ENCODE measurements around the gene ING1.
"Not testable (repeated sequence)": the region's sequence is repeated elsewhere in the genome, so short reads cannot be mapped to it uniquely, and the experiment has no call there.

Gene ING1

GRCh38 chr13:110683921-110684320, 29.6 kb upstream of the ING1 start:
- TF ChIP-seq YY1 (IDR thresholded peaks at IDR 0.05; ENCODE audit: insufficient read depth, insufficient read length) (no peak), SUZ12 (IDR thresholded peaks at IDR 0.05; ENCODE audit: extremely low read depth, insufficient read depth, insufficient read length) (no peak), ZNF274 (IDR thresholded peaks at IDR 0.05; ENCODE audit: low read depth, low read length) (no peak)
- no peaks in the 10 kb centered on the region for H3K27me3 ChIP-seq (ENCODE audit: insufficient read depth, insufficient read length)
- peaks cover 67% of the 10 kb centered on the region for H3K36me3 ChIP-seq (ENCODE audit: insufficient read depth, insufficient read length, low read length)
- no peak overlapping the region for H3K9ac ChIP-seq (ENCODE audit: insufficient read length, low read depth)
- no peaks in the 10 kb centered on the region for H3K4me1 ChIP-seq (ENCODE audit: insufficient read depth, insufficient read length)
- DNase-seq (ENCODE audit: low read depth, low spot score) = no peak
- H3K9me3 ChIP-seq (ENCODE audit: insufficient read depth, low read length) = no peaks in the 10 kb centered on the region
- no peak overlapping the region for H3K4me3 ChIP-seq (ENCODE audit: insufficient read length, low read depth)

GRCh38 chr13:110684388-110685056, 29.0 kb upstream of the ING1 start:
- Histone ChIP-seq H3K4me1 (ENCODE audit: insufficient read depth, insufficient read length) (no peaks in the 10 kb centered on the region), H3K27me3 (ENCODE audit: insufficient read depth, insufficient read length) (no peaks in the 10 kb centered on the region), H3K9me3 (ENCODE audit: insufficient read depth, low read length) (no peaks in the 10 kb centered on the region), H3K9ac (ENCODE audit: insufficient read length, low read depth) (no peak overlapping the region), H3K36me3 (ENCODE audit: insufficient read depth, insufficient read length, low read length) (peaks cover 68% of the 10 kb centered on the region), H3K4me3 (ENCODE audit: insufficient read length, low read depth) (no peak overlapping the region)
- TF ChIP-seq ZNF274 (IDR thresholded peaks at IDR 0.05; ENCODE audit: low read depth, low read length) = no peak
- TF ChIP-seq SUZ12 (IDR thresholded peaks at IDR 0.05; ENCODE audit: extremely low read depth, insufficient read depth, insufficient read length) = no peak
- no peak for TF ChIP-seq YY1 (IDR thresholded peaks at IDR 0.05; ENCODE audit: insufficient read depth, insufficient read length)
- DNase-seq (ENCODE audit: low read depth, low spot score) = no peak

- H3K9me3 ChIP-seq (ENCODE audit: insufficient read depth, low read length) = no peaks in the 10 kb centered on the region
- peaks cover 67% of the 10 kb centered on the region for H3K36me3 ChIP-seq (ENCODE audit: insufficient read depth, insufficient read length, low read length)
- H3K4me1 ChIP-seq (ENCODE audit: insufficient read depth, insufficient read length) = no peaks in the 10 kb centered on the region
- H3K9ac ChIP-seq (ENCODE audit: insufficient read length, low read depth) = no peak overlapping the region
- no peak for TF ChIP-seq SUZ12 (IDR thresholded peaks at IDR 0.05; ENCODE audit: extremely low read depth, insufficient read depth, insufficient read length)
- no peak for TF ChIP-seq ZNF274 (IDR thresholded peaks at IDR 0.05; ENCODE audit: low read depth, low read length)
- TF ChIP-seq YY1 (IDR thresholded peaks at IDR 0.05; ENCODE audit: insufficient read depth, insufficient read length) = no peak
- no peak overlapping the region for H3K4me3 ChIP-seq (ENCODE audit: insufficient read length, low read depth)
- no peaks in the 10 kb centered on the region for H3K27me3 ChIP-seq (ENCODE audit: insufficient read depth, insufficient read length)
- DNase-seq (ENCODE audit: low read depth, low spot score) = no peak
Measured at GRCh38 chr13:110685305-110686020, 28.0 kb upstream of the ING1 start.

GRCh38 chr13:110687736-110688135, 25.8 kb upstream of the ING1 start:
- Histone ChIP-seq H3K9me3 (ENCODE audit: insufficient read depth, low read length) (no peaks in the 10 kb centered on the region), H3K27me3 (ENCODE audit: insufficient read depth, insufficient read length) (no peaks in the 10 kb centered on the region), H3K36me3 (ENCODE audit: insufficient read depth, insufficient read length, low read length) (peaks cover 50% of the 10 kb centered on the region), H3K9ac (ENCODE audit: insufficient read length, low read depth) (no peak overlapping the region), H3K4me3 (ENCODE audit: insufficient read length, low read depth) (no peak overlapping the region), H3K4me1 (ENCODE audit: insufficient read depth, insufficient read length) (no peaks in the 10 kb centered on the region)
- DNase-seq (ENCODE audit: low read depth, low spot score) = no peak
- TF ChIP-seq YY1 (IDR thresholded peaks at IDR 0.05; ENCODE audit: insufficient read depth, insufficient read length) (no peak), ZNF274 (IDR thresholded peaks at IDR 0.05; ENCODE audit: low read depth, low read length) (no peak), SUZ12 (IDR thresholded peaks at IDR 0.05; ENCODE audit: extremely low read depth, insufficient read depth, insufficient read length) (no peak)

GRCh38 chr13:110689041-110689440, 24.5 kb upstream of the ING1 start:
- no peak for DNase-seq (ENCODE audit: low read depth, low spot score)
- H3K36me3 ChIP-seq (ENCODE audit: insufficient read depth, insufficient read length, low read length) = peaks cover 47% of the 10 kb centered on the region
- TF ChIP-seq SUZ12 (IDR thresholded peaks at IDR 0.05; ENCODE audit: extremely low read depth, insufficient read depth, insufficient read length) = no peak
- TF ChIP-seq ZNF274 (IDR thresholded peaks at IDR 0.05; ENCODE audit: low read depth, low read length) = no peak
- TF ChIP-seq YY1 (IDR thresholded peaks at IDR 0.05; ENCODE audit: insufficient read depth, insufficient read length) = no peak
- H3K27me3 ChIP-seq (ENCODE audit: insufficient read depth, insufficient read length) = no peaks in the 10 kb centered on the region
- H3K4me3 ChIP-seq (ENCODE audit: insufficient read length, low read depth) = no peak overlapping the region
- no peaks in the 10 kb centered on the region for H3K9me3 ChIP-seq (ENCODE audit: insufficient read depth, low read length)
- no peaks in the 10 kb centered on the region for H3K4me1 ChIP-seq (ENCODE audit: insufficient read depth, insufficient read length)
- no peak overlapping the region for H3K9ac ChIP-seq (ENCODE audit: insufficient read length, low read depth)

GRCh38 chr13:110689711-110690110, 23.8 kb upstream of the ING1 start:
- Histone ChIP-seq H3K27me3 (ENCODE audit: insufficient read depth, insufficient read length) (no peaks in the 10 kb centered on the region), H3K9ac (ENCODE audit: insufficient read length, low read depth) (no peak overlapping the region), H3K9me3 (ENCODE audit: insufficient read depth, low read length) (no peaks in the 10 kb centered on the region), H3K4me3 (ENCODE audit: insufficient read length, low read depth) (no peak overlapping the region), H3K36me3 (ENCODE audit: insufficient read depth, insufficient read length, low read length) (peaks cover 41% of the 10 kb centered on the region), H3K4me1 (ENCODE audit: insufficient read depth, insufficient read length) (no peaks in the 10 kb centered on the region)
- TF ChIP-seq SUZ12 (IDR thresholded peaks at IDR 0.05; ENCODE audit: extremely low read depth, insufficient read depth, insufficient read length) (no peak), YY1 (IDR thresholded peaks at IDR 0.05; ENCODE audit: insufficient read depth, insufficient read length) (no peak), ZNF274 (IDR thresholded peaks at IDR 0.05; ENCODE audit: low read depth, low read length) (no peak)
- DNase-seq (ENCODE audit: low read depth, low spot score) = no peak

GRCh38 chr13:110690516-110690915, 23.0 kb upstream of the ING1 start:
- TF ChIP-seq SUZ12 (IDR thresholded peaks at IDR 0.05; ENCODE audit: extremely low read depth, insufficient read depth, insufficient read length) (no peak), YY1 (IDR thresholded peaks at IDR 0.05; ENCODE audit: insufficient read depth, insufficient read length) (no peak), ZNF274 (IDR thresholded peaks at IDR 0.05; ENCODE audit: low read depth, low read length) (no peak)

GRCh38 chr13:110695774-110696173, 17.7 kb upstream of the ING1 start:
- H3K27me3 ChIP-seq (ENCODE audit: insufficient read depth, insufficient read length); H3K4me1 ChIP-seq (ENCODE audit: insufficient read depth, insufficient read length); H3K9ac ChIP-seq (ENCODE audit: insufficient read length, low read depth); H3K9me3 ChIP-seq (ENCODE audit: insufficient read depth, low read length); DNase-seq (ENCODE audit: low read depth, low spot score); H3K4me3 ChIP-seq (ENCODE audit: insufficient read length, low read depth): not testable (repeated sequence)
- peaks cover 50% of the 10 kb centered on the region for H3K36me3 ChIP-seq (ENCODE audit: insufficient read depth, insufficient read length, low read length)

More at GRCh38 chr13:110690516-110690915, 23.0 kb upstream of the ING1 start:
- H3K4me1 ChIP-seq (ENCODE audit: insufficient read depth, insufficient read length) = no peaks in the 10 kb centered on the region
- no peak for DNase-seq (ENCODE audit: low read depth, low spot score)
- H3K9me3 ChIP-seq (ENCODE audit: insufficient read depth, low read length) = no peaks in the 10 kb centered on the region
- H3K36me3 ChIP-seq (ENCODE audit: insufficient read depth, insufficient read length, low read length) = peaks cover 39% of the 10 kb centered on the region
- H3K27me3 ChIP-seq (ENCODE audit: insufficient read depth, insufficient read length) = no peaks in the 10 kb centered on the region
- no peak overlapping the region for H3K4me3 ChIP-seq (ENCODE audit: insufficient read length, low read depth)
- H3K9ac ChIP-seq (ENCODE audit: insufficient read length, low read depth) = no peak overlapping the region

Measured in NT2/D1 (cell line).